ENCODE measurements around the gene DLST. TPM values are rescaled to one million over a fixed set of nuclear protein-coding genes. Genes with fewer than 3 reads are reported as not detected.

Gene DLST
- total RNA-seq, 1 donor from 2014 or later = 90.4 TPM

DNA sequence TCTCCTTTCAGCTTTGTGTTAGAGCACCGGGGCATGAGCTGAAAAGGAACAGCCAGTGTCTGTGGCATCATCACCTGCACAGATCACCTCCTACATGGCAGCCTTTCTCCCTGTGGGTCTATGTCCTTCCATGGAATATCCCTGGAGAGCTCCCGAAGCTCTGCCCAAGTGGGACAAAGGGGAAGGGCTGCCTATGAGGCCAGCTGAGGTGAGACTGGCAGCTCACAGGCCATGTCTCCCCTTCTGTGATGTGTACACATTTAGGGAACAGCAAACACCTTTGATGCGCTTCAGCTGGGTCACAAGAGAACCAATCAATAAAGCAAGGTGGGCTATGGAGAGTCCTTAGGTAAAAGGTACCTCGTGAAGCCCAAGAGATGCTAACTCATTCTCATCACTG lies 9.9 kb upstream of the DLST start:
- Mint-ChIP-seq H3K4me1 (peaks cover 16% of the 10 kb centered on the region), H3K27ac (no peak overlapping the region), H3K9me3 (no peaks in the 10 kb centered on the region), H3K36me3 (ENCODE audit: low read depth) (no peaks in the 10 kb centered on the region), H3K27me3 (no peaks in the 10 kb centered on the region), H3K4me3 (no peak overlapping the region)
- POLR2A ChIA-PET = interaction anchor here (1.0 kb wide), 1 partner anchor 34 kb away, joined by 3 read pairs; no protein-coding TSS in a partner anchor
- CTCF ChIA-PET = interaction anchor here (1.2 to 4.8 kb wide), 4 partner anchors 10 to 217 kb away, joined by 3 to 24 read pairs (median 7); no protein-coding TSS in a partner anchor
- no peak for ATAC-seq (ENCODE audit: low read depth)
- intact Hi-C loops (cut with micrococcal nuclease) = no loop called here
- TF ChIP-seq CTCF (IDR thresholded peaks at IDR 0.05) = no peak
- no peak for DNase-seq

- Mint-ChIP-seq H3K4me3 (no peak overlapping the region), H3K27ac (no peak overlapping the region), H3K36me3 (ENCODE audit: low read depth) (no peaks in the 10 kb centered on the region), H3K27me3 (no peaks in the 10 kb centered on the region), H3K9me3 (no peaks in the 10 kb centered on the region), H3K4me1 (peaks cover 20% of the 10 kb centered on the region)
- DNase-seq (no peak), ATAC-seq (ENCODE audit: low read depth) (no peak)
- no peak for TF ChIP-seq CTCF (IDR thresholded peaks at IDR 0.05)
- ChIA-PET POLR2A (no interaction called here), CTCF (interaction anchor here (8.9 kb wide), 1 partner anchor 31 kb away, joined by 58 read pairs; no protein-coding TSS in a partner anchor)
- intact Hi-C loops (cut with micrococcal nuclease) = no loop called here
Observed at GRCh38 chr14:74875204-74875603, 6.5 kb upstream of the DLST start.

DNA sequence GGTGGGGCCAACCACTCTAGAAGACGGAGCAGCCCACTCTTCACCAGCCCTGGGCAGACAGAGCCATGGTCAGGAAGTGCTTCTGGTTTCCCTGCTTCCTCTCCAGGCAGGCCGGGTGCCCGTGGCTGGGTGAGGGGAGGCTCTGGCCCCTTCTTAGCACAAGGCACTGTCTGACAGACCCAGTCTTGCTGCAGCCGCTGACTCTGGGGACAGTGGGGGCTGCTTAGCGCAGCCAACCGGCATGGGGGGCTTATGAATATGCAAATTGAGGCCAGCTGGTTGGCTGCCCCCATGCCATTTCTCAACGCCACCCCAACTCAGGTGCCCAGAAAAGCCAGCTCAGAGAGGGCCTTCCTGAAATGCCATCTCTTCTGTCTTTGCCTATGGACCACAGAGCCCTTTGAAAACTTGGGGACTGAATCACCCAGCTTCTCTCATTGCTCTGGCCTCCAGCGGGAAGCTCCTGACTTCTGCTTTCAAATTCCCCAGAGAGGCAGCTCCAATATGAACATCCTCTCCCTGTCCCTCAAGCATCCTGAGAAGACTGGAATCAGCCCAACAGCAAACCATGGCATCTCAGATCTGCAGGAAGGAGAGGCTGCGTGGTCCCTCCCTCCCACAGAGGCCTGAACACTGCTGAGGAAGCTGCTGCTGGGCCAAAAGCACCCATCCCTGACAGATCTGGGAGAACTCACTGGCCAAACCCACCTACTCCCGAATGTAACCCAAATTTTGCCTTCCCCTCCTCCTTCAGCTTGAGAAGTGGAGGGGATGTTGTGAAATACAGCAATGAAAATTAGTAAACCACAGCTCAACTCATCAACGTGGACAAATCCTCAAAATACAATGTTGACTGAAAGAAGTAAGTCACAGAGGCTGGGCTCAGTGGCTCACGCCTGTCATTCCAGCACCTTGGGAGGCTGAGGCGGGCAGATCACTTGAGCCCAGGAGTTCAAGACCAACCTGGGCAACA lies 5.5 kb upstream of the DLST start, which contains the start of gene PROX2:
Gene PROX2, minus strand, starts transcription at position 205 of the 973 bp plus-strand sequence. CDS start 12,311 bp downstream, outside the sequence.
- Mint-ChIP-seq H3K27me3 (no peaks in the 10 kb centered on the region), H3K36me3 (ENCODE audit: low read depth) (no peaks in the 10 kb centered on the region), H3K9me3 (no peaks in the 10 kb centered on the region), H3K4me3 (peak within 1 kb of the TSS; percentile 28), H3K27ac (no peak within 1 kb of the TSS), H3K4me1 (peaks cover 26% of the 10 kb centered on the region)
- TF ChIP-seq CTCF (IDR thresholded peaks at IDR 0.05) = no peak
- ChIA-PET POLR2A (interaction anchor here (1.0 kb wide), 1 partner anchor 19 kb away, joined by 5 read pairs; no protein-coding TSS in a partner anchor), CTCF (interaction anchor here (1.0 to 8.9 kb wide), 3 partner anchors 15 to 30 kb away, joined by 4 to 58 read pairs (median 15); no protein-coding TSS in a partner anchor)
- DNase-seq = no peak
- peak; percentile 57 for ATAC-seq (ENCODE audit: low read depth)
- intact Hi-C loops (cut with micrococcal nuclease) = loop anchor here (2.0 kb wide), 1 partner anchor 17 kb away; no protein-coding TSS in a partner anchor

DNA sequence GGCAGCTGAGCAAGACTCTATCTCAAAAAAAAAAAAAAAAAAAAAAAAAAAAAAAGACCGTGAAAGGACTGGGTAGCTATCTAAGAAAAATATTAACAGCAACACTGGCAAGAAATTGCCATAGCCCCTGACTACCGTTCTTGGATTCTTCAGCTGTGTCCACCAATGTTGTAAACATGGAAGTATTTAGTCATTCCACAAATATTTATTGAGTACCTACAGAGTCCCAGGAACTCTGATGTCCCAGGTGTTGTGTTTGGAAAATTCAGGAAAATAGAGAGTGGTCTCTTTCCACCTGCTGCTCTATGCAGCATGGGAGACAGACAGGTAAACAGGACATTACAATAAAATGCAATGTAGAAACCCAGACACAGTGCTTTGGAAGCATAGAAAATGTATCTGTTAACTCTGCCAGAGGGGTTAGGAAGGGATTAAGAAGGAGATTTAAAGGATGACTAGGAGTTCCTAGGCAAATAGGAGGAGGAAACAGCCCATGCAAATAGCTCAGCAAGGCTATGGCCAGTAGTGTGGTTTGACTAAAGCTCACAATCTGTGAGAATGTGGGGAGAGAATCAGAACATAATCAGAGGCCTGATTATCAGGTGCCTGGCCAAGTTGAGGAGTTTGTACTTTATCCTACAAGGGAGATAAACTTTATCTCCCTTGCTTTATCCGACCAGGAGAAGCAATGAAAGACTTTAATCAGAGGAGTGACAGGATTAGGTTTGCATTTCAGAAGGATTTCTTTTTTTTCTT lies 2.1 kb upstream of the DLST start:
- TF ChIP-seq CTCF (IDR thresholded peaks at IDR 0.05) = no peak
- intact Hi-C loops (cut with micrococcal nuclease) = loop anchor here (2.0 kb wide), 4 partner anchors 25 to 387 kb away; partner anchors contain the start of genes EIF2B2, ISCA2 and NPC2
- DNase-seq (no peak), ATAC-seq (ENCODE audit: low read depth) (no peak)
- ChIA-PET POLR2A (interaction anchor here (0.6 to 0.7 kb wide), 2 partner anchors 10 to 795 kb away, joined by 5 to 9 read pairs; partner anchors contain the start of gene ALDH6A1), CTCF (interaction anchor here (1.4 to 8.9 kb wide), 4 partner anchors 12 to 27 kb away, joined by 3 to 58 read pairs (median 14); no protein-coding TSS in a partner anchor)
- peaks cover 19% of the 10 kb centered on the region for H3K36me3 Mint-ChIP-seq (ENCODE audit: low read depth)
- peak overlapping the region; percentile 12 for H3K4me3 Mint-ChIP-seq
- no peaks in the 10 kb centered on the region for H3K27me3 Mint-ChIP-seq
- peak overlapping the region; percentile 32 for H3K27ac Mint-ChIP-seq
- no peaks in the 10 kb centered on the region for H3K9me3 Mint-ChIP-seq
- H3K4me1 Mint-ChIP-seq = peaks cover 52% of the 10 kb centered on the region

All from activated B cell treated with CpG ODN at 0.5 μM for 24 hours (primary cell).